ENCODE results near the gene OTOP2.

The OTOP2 gene

GRCh38 chr17:74959826-74960515, 35.9 kb downstream of the OTOP2 start:
- in situ Hi-C loops (cut with HindIII; ENCODE audit: low sequenced_read_pairs): no loop called here
- H3K4me3 ChIP-seq (ENCODE audit: low read depth, low read length): no peak overlapping the region
- no peak for DNase-seq (ENCODE audit: low read depth)
- TF ChIP-seq CTCF (IDR thresholded peaks at IDR 0.05; ENCODE audit: low read depth, low read length, missing control alignments): no peak

GRCh38 chr17:74960570-74961342, 36.7 kb downstream of the OTOP2 start:
- no peak overlapping the region for H3K4me3 ChIP-seq (ENCODE audit: low read depth, low read length)
- DNase-seq (ENCODE audit: low read depth): no peak
- in situ Hi-C loops (cut with HindIII; ENCODE audit: low sequenced_read_pairs): no loop called here
- TF ChIP-seq CTCF (IDR thresholded peaks at IDR 0.05; ENCODE audit: low read depth, low read length, missing control alignments): peak; percentile 38

GRCh38 chr17:74961657-74962350, 37.7 kb downstream of the OTOP2 start:
- in situ Hi-C loops (cut with HindIII; ENCODE audit: low sequenced_read_pairs): no loop called here
- DNase-seq (ENCODE audit: low read depth): peak; percentile 79
- TF ChIP-seq CTCF (IDR thresholded peaks at IDR 0.05; ENCODE audit: low read depth, low read length, missing control alignments): peak; percentile 64
- no peak overlapping the region for H3K4me3 ChIP-seq (ENCODE audit: low read depth, low read length)

- in situ Hi-C loops (cut with HindIII; ENCODE audit: low sequenced_read_pairs): no loop called here
- TF ChIP-seq CTCF (IDR thresholded peaks at IDR 0.05; ENCODE audit: low read depth, low read length, missing control alignments): no peak
- H3K4me3 ChIP-seq (ENCODE audit: low read depth, low read length): no peak overlapping the region
- no peak for DNase-seq (ENCODE audit: low read depth)
Observed at GRCh38 chr17:74962622-74963394, 38.7 kb downstream of the OTOP2 start.

GRCh38 chr17:74963656-74964055, 39.6 kb downstream of the OTOP2 start:
- no peak for DNase-seq (ENCODE audit: low read depth)
- no peak overlapping the region for H3K4me3 ChIP-seq (ENCODE audit: low read depth, low read length)
- TF ChIP-seq CTCF (IDR thresholded peaks at IDR 0.05; ENCODE audit: low read depth, low read length, missing control alignments): peak; percentile 19
- in situ Hi-C loops (cut with HindIII; ENCODE audit: low sequenced_read_pairs): no loop called here

- DNase-seq (ENCODE audit: low read depth): no peak
- H3K4me3 ChIP-seq (ENCODE audit: low read depth, low read length): no peak overlapping the region
- no peak for TF ChIP-seq CTCF (IDR thresholded peaks at IDR 0.05; ENCODE audit: low read depth, low read length, missing control alignments)
- in situ Hi-C loops (cut with HindIII; ENCODE audit: low sequenced_read_pairs): no loop called here
Observed at GRCh38 chr17:74964246-74964761, 40.2 kb downstream of the OTOP2 start.
